ENCODE results near the gene SEMG2. TPM values are rescaled to one million over a fixed set of nuclear protein-coding genes. Genes with fewer than 3 reads are reported as not detected.

SEMG2 gene
- total RNA-seq (2013; cell fraction: nucleolus; rRNA removed), result not detected in 2 replicates
- total RNA-seq (2014; rRNA removed), result not detected in 2 replicates
- not detected in 2 replicates for total RNA-seq (2014; rRNA removed; fragmentation: Illumina TruSeq; extraction: Trizol)
- not detected in 2 replicates for total RNA-seq (2021)
- polyA plus RNA-seq (2011; ENCODE audit: low read depth), result not detected
- not detected in 2 replicates for polyA plus RNA-seq (2011; rRNA removed)
- not detected in 2 replicates for polyA plus RNA-seq (2011; cell fraction: cytosol; rRNA removed)
- not detected in 2 replicates for polyA plus RNA-seq (2011; cell fraction: nucleus; rRNA removed)
- not detected in 2 replicates for polyA plus RNA-seq (2012)
- polyA plus RNA-seq (2014; fragmentation: Illumina TruSeq; extraction: Trizol), result not detected in 2 replicates
- polyA plus RNA-seq (2014; fragmentation: Nextera tagmentation; extraction: Ambion mirVana), result not detected
- polyA plus RNA-seq (2014; rRNA removed), result not detected in 2 replicates
- polyA plus RNA-seq (2016; fragmentation: Nextera tagmentation; extraction: Ambion mirVana), result not detected
- not detected in 2 replicates for polyA minus RNA-seq (2011; rRNA and poly(A)+ RNA removed)
- polyA minus RNA-seq (2011; cell fraction: cytosol; rRNA and poly(A)+ RNA removed), result not detected in 2 replicates
- not detected in 2 replicates for polyA minus RNA-seq (2011; cell fraction: nucleus; rRNA and poly(A)+ RNA removed)
- not detected for Bru-seq, nascent RNA
- not detected for BruChase-seq, experiment 1, labeled RNA remaining after a 6-hour chase
- not detected for BruChase-seq, experiment 2, labeled RNA remaining after a 2-hour chase
- long read RNA-seq, experiment 1, result 0 reads
- long read RNA-seq, experiment 2, result 0 reads

- no peaks in the 10 kb centered on the region for H3K9me3 ChIP-seq (replicated peaks; ENCODE audit: control insufficient read depth, insufficient read depth, low read length)
- intact Hi-C loops (cut with micrococcal nuclease; ENCODE audit: unreplicated experiment) (no loop called here), in situ Hi-C loops (cut with MboI) (no loop called here)
- H3K4me3 ChIP-seq, result no peak within 1 kb of the TSS
- H3K36me3 ChIP-seq (ENCODE audit: control insufficient read depth in 2 of 2, insufficient read depth in 2 of 2, low read length in 1 of 2), result no peaks in the 10 kb centered on the region
- no peaks in the 10 kb centered on the region for H3K4me1 ChIP-seq (ENCODE audit: control insufficient read depth, insufficient read depth, low read length)
- no peak for DNase-seq (ENCODE audit: low read depth, low spot score)
- H3K27ac ChIP-seq (ENCODE audit: control insufficient read depth, insufficient read depth), result no peak within 1 kb of the TSS
- no peak within 1 kb of the TSS for H2AFZ ChIP-seq (ENCODE audit: control insufficient read depth, low read depth, low read length)
- ATAC-seq, result no peak
- ChIA-PET CTCF (interaction anchor here (1.2 kb wide), 1 partner anchor 36 kb away, joined by 3 read pairs; no protein-coding TSS in a partner anchor), POLR2A (no interaction called here), SMC1A (ENCODE audit: uncharacterized antibody, unreplicated experiment) (interaction anchor here (0.6 kb wide), 1 partner anchor 24 kb away, joined by 3 read pairs; no protein-coding TSS in a partner anchor), RAD21 (ENCODE audit: unreplicated experiment) (no interaction called here)
- H3K27me3 ChIP-seq (replicated peaks in 1 of 2; ENCODE audit: control insufficient read depth in 2 of 2, insufficient read depth in 2 of 2, low read length in 1 of 2), result peaks cover 0 to 4% of the 10 kb centered on the region in 2 experiments; a peak in 1 of 4 replicates
- WGBS (ENCODE audit: insufficient coverage, insufficient replicate concordance, low lambda C conversion rate, missing lambda C conversion rate), result 92% methylated on average over 4 of the region's 4 CpGs
- no peaks in the 10 kb centered on the region for H4K20me1 ChIP-seq (ENCODE audit: control insufficient read depth, insufficient read depth)
- no peak for FAIRE-seq
- H3K9ac ChIP-seq (ENCODE audit: control insufficient read depth, insufficient read depth, low read length), result no peak within 1 kb of the TSS
- no peaks in the 10 kb centered on the region for H3K79me2 ChIP-seq (ENCODE audit: control insufficient read depth, insufficient read depth, low read length)
- H3K4me2 ChIP-seq (ENCODE audit: control insufficient read depth, insufficient read depth), result no peak within 1 kb of the TSS
- BruUV-seq (replicated peaks), result no TSS peak
- TF ChIP-seq BACH1 (IDR thresholded peaks at IDR 0.05; ENCODE audit: borderline replicate concordance) (no peak), NFXL1 (IDR thresholded peaks at IDR 0.05; ENCODE audit: borderline replicate concordance) (no peak), SREBF2 (IDR thresholded peaks at IDR 0.05; ENCODE audit: low read length) (no peak), RAD21 (IDR thresholded peaks at IDR 0.05; ENCODE audit: insufficient read depth, low read depth, low read length) (no peak), ZBTB11 (CRISPR knock-in tag; IDR thresholded peaks at IDR 0.05) (no peak), CEBPB (IDR thresholded peaks at IDR 0.05; ENCODE audit: borderline replicate concordance in 1 of 2, low read depth in 2 of 2, low read length in 2 of 2) (no peak), IRF5 (IDR thresholded peaks at IDR 0.05; ENCODE audit: borderline replicate concordance) (no peak), ATF7 (IDR thresholded peaks at IDR 0.05; ENCODE audit: low read depth) (no peak), MYB (IDR thresholded peaks at IDR 0.05; ENCODE audit: borderline replicate concordance, low read depth, low read length) (no peak), ZBED1 (IDR thresholded peaks at IDR 0.05; ENCODE audit: borderline replicate concordance) (no peak), ATF2 (IDR thresholded peaks at IDR 0.05; ENCODE audit: low read length) (no peak), NBN (IDR thresholded peaks at IDR 0.05) (no peak), ZZZ3 (IDR thresholded peaks at IDR 0.05; ENCODE audit: control insufficient read depth, insufficient read length, low read depth) (no peak), JUNB (IDR thresholded peaks at IDR 0.05) (no peak), ZNF24 (IDR thresholded peaks at IDR 0.05) (no peak), NFYB (IDR thresholded peaks at IDR 0.05; ENCODE audit: insufficient read depth, low read depth, low read length) (no peak), JUND (IDR thresholded peaks at IDR 0.05; ENCODE audit: low read depth, low read length) (no peak)
Observed at GRCh38 chr20:45221076-45221475, at the start of gene SEMG2. TSS of gene SEMG2 (plus strand) at chr20:45221373. CDS start at chr20:45221390, 17 bp downstream.

Measured in GM12878 (cell line).